HG03139 (cell line): ENCODE measurements around the gene RYR1.
"Not testable (repeated sequence)": the region's sequence is repeated elsewhere in the genome, so short reads cannot be mapped to it uniquely, and the experiment has no call there.

Experiments
- ATAC-seq: cut with Tn5 transposase; IDR thresholded peaks from one replicate; pipeline ENCODE4 v1.9.1; 2021; ENCODE audit not compliant: unreplicated experiment

Gene RYR1

GRCh38 chr19:38399537-38399936, 34.0 kb upstream of the RYR1 start:
- no peak for ATAC-seq

GRCh38 chr19:38400361-38400760, 33.1 kb upstream of the RYR1 start:
- no peak for ATAC-seq

DNA sequence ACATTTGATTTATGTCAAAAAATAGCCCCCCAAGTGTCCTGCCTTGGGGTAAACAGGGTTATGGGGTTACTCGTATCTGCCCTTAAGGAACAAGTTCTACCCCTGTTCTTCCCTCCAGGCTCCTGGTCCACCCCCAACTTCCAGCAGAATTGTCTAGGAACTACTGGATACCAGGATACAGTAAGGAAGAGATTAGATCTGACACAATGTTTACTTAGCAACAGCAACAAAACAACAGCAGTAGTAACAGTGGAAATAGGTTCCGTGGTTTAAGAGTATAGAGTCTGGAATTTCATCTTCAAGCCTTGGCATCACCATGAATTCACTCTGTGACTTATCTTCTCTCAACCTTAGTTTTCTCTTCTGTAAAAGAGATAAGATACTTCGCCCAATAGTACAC, 32.3 kb upstream of the RYR1 start:
- ATAC-seq, result no peak

GRCh38 chr19:38402623-38402966, 30.9 kb upstream of the RYR1 start:
- no peak for ATAC-seq

DNA sequence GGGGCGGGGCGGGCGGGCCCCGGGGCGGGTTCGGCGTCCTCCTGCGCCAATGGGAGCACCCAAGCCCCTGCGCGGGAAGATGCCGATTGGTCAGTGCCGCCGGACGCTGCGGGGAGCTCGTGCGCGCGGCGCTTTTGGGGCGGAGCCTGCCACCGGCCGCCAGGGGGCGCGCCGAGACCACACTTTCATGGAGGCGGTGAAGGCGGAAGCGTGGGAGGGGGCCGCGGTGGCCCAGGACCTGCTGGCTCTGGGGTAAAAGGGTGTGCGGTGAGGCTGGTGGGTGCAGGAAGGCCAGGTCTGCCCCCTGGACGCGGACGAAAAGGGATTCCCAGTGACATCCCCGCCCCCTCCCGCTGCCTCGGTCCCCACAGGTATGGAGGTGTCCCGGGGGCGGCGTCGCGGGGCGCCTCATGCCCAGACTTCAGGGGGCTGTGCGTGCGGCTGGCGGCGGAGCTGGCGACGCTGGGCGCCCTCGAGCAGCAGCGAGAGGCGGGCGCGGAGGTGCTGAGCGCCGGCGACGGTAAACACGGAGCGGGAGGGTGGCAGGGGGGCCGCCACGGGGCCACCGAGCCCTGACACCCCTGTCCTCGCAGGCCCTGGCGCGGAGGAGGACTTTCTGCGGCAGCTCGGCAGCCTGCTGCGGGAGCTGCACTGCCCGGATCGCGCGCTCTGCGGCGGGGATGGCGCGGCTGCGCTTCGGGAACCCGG, 30.4 kb upstream of the RYR1 start, which contains the start of gene FAM98C:
Gene FAM98C, plus strand, starts transcription at position 127 of the 708 bp plus-strand sequence. Its CDS starts 61 bp downstream, at position 188.
- peak; percentile 82 for ATAC-seq

- ATAC-seq, result no peak
These were observed 28.6 kb upstream of the RYR1 start for GRCh38 chr19:38404858-38405257.

DNA sequence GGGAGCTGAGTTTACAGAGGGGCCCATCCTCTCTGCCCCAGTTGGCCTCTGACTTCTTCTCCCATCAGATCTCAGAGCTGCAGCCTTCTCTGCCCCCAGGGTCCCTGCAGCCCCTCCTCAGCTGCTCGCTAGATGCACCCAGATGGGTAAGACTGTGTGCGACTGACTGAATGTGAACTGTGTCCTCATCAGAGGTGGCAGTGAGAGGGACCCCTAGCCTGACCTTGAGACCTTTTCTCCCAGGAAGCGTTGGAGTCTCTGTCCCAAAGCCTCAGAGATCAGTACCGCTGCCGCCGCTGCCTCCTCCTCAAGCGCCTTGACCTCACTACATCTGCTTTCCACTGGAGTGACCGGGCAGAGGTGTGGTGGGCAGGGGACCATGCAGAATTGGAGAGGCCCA, 28.2 kb upstream of the RYR1 start:
- ATAC-seq, result no peak

DNA sequence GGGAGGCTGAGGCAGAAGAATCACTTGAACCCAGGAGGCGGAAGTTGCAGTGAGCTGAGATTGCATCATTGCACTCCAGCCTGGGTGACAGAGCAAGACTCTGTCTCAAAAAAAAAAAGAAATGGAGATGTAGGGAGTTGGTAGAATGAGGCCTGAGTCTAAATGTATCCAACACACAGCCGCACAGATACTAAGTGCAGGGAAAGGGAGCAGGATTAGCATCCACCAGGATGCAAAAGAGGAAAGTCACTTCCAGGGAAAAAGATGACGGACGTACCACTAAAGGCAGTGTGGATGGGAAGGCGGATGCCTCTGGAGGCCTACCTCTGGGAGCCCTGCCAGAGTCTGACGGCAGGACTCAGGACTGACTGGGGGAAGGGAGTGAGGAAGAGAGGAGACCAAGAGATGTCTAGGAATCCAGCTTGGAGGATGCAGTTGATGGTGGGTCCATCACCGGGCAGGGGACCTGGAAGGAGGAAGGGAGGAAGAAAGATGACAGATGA, 23.8 kb upstream of the RYR1 start:
- ATAC-seq, result no peak

- ATAC-seq, result not testable (repeated sequence)
These were observed 23.1 kb upstream of the RYR1 start for GRCh38 chr19:38410407-38410806.

DNA sequence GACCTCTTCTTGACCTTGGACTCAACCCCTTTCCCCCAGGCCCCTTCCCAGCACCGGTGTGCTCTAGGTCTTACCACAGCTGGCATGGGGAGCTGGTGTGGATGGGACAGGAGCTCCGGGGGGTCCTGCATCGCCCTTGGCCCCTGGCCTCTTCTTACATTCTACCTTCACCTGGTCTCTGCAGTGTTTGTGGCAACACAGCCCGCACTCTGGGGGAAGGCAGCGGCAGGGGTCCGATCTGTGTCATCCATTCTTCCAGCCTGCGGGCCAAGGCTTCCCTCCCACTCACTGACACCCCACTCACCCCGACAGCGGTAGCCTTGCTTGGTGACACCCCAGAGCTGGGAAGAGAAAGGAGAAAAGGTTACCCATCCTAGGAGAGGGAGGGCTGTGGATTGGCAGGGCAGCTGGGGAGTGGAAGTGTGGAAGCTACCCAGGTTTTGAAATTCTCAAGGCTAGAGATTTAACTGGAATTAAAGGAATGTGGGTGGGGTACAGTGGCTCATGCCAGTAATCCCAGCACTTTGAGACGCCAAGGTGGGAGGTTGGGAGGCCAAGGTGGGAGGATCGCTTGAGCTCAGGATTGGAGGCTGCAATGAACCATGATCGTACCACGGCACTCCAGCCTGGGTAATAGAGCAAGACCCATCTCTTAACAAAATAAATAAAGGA, 22.3 kb upstream of the RYR1 start:
- no peak for ATAC-seq

DNA sequence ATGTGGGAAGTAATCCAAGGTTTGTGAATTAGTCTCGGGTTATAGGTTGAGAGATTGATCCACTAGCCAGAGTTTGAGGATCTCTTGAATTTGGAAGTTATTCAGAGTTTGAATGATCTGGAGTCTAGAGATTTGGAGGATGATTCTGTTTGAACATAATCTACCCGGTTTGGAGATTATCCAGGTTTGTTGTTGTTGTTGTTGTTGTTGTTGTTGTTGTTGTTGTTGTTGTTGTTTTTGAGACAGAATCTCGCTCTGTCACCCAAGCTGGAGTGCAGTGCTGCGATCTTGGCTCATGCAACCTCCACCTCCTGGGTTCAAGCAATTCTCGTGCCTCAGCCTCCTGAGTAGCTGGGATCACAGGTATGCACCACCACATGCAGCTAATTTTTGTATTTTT, 21.6 kb upstream of the RYR1 start:
- not testable (repeated sequence) for ATAC-seq

GRCh38 chr19:38412491-38412890, 21.0 kb upstream of the RYR1 start:
- ATAC-seq, result no peak

GRCh38 chr19:38412961-38413360, 20.5 kb upstream of the RYR1 start:
- ATAC-seq, result no peak

GRCh38 chr19:38413416-38413815, 20.1 kb upstream of the RYR1 start:
- ATAC-seq, result no peak

GRCh38 chr19:38417146-38417543, 16.3 kb upstream of the RYR1 start:
- ATAC-seq, result no peak

- ATAC-seq, result no peak
These were observed 15.7 kb upstream of the RYR1 start for GRCh38 chr19:38417544-38418506.

GRCh38 chr19:38420935-38421334, 12.6 kb upstream of the RYR1 start:
- no peak for ATAC-seq

- ATAC-seq, result no peak
These were observed 11.6 kb upstream of the RYR1 start for GRCh38 chr19:38421856-38422255.

DNA sequence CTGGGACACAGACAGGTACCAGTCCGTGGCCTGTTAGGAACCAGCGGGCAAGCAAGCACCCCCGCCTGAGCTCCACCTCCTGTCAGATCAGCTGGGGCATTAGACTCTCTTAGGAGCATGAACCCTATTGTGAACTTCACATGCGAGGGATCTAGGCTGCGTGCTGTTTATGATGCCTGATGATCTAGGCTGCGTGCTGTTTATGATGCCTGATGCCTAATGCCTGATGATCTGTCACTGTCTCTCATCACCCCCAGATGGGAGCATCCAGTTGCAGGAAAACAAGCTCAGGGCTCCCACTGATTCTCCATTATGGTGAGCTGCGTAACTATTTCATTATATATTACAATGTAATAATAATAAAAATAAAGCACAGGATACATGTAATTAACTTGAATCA, 11.1 kb upstream of the RYR1 start:
- no peak for ATAC-seq

DNA sequence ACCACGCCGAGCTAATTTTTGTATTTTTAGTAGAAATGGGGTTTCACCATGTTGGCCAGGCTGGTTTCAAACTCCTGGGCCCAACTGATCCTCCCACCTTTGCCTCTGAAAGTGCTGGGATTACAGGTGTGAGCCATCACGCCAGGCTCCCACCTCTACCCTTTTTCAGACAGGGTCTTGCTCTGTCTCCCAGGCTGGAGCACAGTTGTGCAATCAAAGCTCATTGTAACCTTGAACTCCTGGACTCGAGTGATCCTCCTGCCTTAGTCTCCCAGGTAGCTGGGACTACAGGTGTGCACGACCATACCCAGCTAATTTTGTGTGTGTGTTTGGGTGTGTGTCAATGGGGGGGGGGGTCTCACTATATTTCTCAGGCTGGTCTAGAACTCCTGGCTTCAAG, 9.2 kb upstream of the RYR1 start:
- no peak for ATAC-seq

DNA sequence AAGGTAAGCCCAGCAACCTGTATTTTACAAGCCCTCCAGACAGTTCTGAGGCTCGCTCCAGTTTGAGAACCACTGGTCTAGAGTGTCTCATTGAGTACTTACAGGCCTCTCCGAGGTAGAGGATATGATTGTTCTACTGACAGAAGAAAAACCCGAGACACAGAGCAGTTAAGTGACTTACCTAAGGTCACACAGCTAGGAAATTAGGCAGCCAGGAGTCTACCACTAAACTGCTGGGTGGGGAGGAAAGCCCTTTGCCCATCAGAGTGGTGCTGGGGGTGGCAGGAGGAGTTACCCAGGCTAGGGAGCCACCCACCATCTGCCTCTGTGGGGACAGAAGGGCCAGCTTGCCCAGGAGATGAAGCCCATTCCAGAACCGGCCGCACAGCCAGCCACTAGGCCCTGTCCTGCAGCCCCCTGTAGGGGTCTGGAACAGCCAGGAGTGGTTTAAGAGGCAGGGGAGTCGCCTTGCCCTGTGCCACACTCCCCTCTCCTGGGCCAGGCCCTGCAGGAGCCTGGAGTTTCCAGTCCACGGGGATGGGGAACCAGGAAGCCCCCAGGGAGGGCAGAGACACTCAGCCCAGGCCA, 8.2 kb upstream of the RYR1 start:
- ATAC-seq, result no peak
